Gastroesophageal sphincter (tissue), 3 donors: ENCODE results near the gene SIT1.

Source experiments
- CTCF ChIP-seq, 4 experiments: fragments of 200-600 bp in 2 of 4; fragments of 450-650 bp in 2 of 4; sonication (generic) in 1 of 4; IDR thresholded peaks; one replicate each; pipeline ENCODE4 v1.5.1; 2017 to 2019; ENCODE audit warnings: antibody characterized with exemption in 4 of 4, mild to moderate bottlenecking in 2 of 4, moderate library complexity in 2 of 4
- POLR2A ChIP-seq, 2 donors: fragments of 450-650 bp; IDR thresholded peaks; one replicate each; pipeline ENCODE4 v1.6.1; 2017; ENCODE audit warnings: antibody characterized with exemption in 2 of 2, mild to moderate bottlenecking in 2 of 2, moderate library complexity in 1 of 2

- TF ChIP-seq CTCF (IDR thresholded peaks at IDR 0.05) (no peak), POLR2A (IDR thresholded peaks at IDR 0.05) (no peak)
Observed at GRCh38 chr9:35609820-35610163, 40.9 kb downstream of the SIT1 start.
